DMS79 (cell line): ENCODE measurements around the gene C4orf54.

ENCODE experiments used
- DNase-seq: peaks from one replicate; lab custom pipeline; 2025; lab: John Stamatoyannopoulos, UW

The C4orf54 gene

DNA sequence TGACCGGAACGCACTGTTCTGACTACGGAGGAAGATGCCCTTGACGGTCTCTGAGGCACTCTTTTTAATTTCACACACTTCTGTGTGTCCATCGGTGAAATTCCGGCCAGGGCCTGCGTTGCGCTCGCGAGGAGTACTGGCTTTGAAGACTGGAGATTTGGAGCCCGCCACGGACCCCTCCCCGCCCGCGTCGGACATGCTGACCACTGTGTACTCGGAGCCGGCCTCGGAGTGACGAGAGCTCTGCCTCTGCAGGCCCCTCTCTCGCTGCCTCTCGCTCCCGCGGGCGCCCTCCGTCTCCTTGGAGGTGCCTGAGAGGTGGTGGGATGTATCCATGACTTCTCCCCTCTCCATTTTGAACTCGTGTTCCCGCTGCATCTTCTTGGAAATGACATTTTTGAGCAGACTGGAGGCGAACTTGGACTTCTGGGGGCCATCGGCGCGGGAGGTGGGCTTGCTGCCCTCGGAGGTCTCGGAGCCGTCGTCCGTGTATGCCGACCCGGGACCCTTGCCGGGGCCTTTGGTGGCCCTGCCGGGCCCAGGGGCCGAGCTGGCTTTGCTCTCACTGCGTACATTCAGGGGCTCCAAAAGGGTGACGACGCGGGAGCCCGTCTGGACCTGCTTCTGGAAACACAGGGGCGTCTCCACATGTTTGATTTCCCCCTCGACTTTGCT, 5.7 kb downstream of the C4orf54 start:
- no peak for DNase-seq

DNA sequence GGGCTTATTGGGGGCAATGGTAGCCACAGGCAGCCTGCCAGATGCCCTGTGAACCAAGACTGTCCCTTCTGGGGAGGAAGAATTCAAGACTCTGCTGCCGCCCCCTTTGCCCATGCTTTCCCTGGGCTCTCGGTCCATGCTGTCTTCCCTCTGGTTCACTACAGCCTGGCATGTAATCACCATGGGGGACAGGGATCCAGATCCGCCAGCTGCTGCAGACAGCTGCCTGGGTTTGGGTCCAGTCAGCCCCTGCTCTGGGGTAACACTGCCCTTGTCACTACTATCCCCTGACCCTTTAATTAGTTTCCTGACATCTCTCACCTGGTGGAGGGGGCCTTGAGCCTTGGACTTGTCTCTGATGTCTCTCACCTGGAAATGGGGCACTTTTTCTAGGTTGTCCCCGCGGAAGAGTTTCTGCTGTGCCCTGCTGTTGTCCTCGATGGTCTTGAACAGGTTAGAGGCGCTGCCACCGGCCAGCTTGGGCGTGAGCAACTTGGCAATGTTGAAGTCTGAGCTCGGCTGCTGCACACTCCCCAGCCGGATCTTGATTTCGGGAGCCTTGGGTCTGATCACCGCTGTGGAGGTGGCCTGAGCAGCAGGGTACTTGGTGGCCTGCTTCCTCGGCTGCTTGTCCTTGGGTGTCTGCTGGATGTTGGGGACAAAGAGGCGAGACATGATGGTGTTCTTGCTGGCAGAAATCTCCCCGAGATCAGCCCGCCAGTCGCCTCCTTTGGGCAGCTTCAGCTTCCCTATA, 6.4 kb downstream of the C4orf54 start:
- no peak for DNase-seq

DNA sequence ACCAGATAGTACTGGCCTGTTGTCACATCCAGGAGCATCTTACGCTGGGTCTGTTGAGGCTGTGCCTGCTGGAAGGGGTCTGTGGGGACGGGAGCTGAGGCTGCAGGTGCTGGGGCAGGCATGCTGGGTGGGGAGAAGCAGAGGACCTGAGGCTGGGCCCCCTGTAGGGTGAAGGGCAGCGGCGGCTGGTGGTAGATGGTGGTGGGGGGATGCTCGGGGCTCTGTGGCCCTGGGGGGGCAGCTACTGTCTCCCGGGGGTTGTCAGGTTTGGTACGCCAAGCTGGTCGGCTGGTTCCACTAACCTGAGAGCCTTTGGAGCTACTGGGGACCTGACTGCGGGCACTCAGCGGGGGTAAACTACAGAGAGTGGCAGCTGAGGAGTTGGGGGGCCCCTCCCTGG, 7.8 kb downstream of the C4orf54 start:
- DNase-seq = no peak

GRCh38 chr4:99649208-99649607, 8.4 kb downstream of the C4orf54 start:
- DNase-seq = no peak

- DNase-seq = no peak
These were observed 9.3 kb downstream of the C4orf54 start for GRCh38 chr4:99648321-99648720.

DNA sequence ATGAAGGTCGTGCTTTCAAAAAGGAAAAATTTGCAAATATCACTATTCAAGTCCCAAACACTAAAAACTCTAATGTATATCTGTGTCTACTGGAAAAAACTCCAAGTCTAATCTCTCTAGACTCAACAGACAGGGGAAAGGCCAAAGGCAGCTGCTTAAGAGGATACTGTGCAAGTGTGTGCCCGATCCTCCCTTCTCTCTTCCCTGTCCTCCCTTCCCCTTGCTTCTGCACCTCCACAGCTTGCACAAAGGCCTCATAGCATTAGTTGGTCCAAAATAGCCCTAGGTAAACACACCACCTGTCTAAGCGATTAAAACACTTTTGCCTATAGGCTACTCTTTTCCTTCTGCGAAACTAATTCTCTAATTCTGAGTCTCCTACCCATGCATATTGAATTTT, 10.6 kb downstream of the C4orf54 start:
- DNase-seq = no peak

DNA sequence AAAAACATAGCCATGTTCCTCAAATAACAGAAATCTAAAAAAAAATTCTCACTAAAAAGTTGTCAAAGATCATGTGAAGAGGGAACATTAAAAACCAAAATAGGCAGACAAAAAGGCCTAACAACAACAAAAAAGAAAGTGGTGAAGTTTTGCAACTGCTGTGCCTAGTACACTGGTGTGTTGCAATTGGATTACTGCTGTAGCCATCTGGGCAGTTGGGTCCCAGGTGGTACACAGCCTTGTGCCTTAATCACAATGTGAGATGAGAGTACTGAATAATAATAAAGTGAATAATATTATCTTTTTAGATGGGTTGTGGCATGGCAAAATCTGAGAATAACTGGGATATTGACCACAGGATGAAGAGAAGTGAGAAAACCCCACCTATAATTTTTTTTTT, 12.0 kb downstream of the C4orf54 start:
- no peak for DNase-seq

- DNase-seq = no peak
These were observed 12.6 kb downstream of the C4orf54 start for GRCh38 chr4:99645036-99645435.

- DNase-seq = no peak
These were observed 13.2 kb downstream of the C4orf54 start for GRCh38 chr4:99644453-99644852.

DNA sequence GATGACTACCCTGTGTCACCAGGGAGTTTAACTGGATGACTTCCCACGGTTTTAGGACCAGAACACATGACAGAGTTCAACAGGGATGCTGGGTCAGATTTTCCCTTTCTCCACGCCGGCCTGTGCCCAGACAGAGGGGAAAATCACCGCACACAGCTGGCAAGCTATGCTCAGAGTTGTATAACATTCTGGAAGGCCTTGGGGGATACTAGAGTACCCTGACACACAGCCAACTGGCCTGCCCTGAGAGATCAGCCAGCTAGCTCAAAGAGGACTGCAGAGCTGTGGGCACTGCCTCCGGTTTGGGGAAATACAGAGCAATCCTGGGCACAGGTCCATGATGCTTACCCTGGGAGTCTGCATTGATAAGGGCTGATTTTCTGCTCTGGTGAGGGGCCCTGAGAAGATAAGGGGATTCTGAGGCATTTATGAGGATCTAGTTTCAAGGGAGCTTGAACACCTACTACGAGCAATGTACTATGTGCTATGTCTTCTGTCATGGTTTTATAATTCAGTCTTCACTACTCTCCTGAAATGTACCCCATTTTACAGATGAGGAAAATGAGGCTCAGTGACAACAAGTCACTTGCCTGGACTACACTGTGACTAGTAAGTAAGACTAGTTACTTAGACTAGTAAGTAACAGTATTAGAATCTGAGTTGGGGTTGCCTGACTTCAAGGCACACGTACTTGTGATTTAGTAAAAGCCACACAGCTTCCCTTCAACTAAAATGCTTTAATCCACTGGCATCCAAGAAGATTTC, 14.7 kb downstream of the C4orf54 start:
- no peak for DNase-seq

DNA sequence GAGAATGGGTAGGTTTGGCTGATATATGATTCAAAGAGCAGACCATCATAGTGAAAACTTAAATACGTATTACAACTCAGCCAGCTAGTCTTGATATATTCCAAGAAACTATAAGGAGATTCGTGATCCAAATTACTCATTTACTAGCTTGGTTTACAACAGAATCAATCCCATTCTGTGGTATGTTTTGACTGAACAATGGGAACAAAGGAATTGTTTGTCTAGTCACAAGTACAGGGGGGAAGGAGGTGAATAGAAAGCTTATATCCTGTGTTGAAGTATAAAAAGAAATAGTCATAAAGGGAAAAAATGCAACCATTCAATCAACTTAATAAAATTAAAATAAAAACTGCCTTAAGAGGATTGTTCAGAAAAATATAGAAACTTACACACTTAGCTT, 17.0 kb downstream of the C4orf54 start:
- DNase-seq = no peak

GRCh38 chr4:99637174-99637573, 20.5 kb downstream of the C4orf54 start:
- DNase-seq = no peak

GRCh38 chr4:99636422-99636821, 21.2 kb downstream of the C4orf54 start:
- no peak for DNase-seq

GRCh38 chr4:99635601-99636000, 22.0 kb downstream of the C4orf54 start:
- DNase-seq = no peak

DNA sequence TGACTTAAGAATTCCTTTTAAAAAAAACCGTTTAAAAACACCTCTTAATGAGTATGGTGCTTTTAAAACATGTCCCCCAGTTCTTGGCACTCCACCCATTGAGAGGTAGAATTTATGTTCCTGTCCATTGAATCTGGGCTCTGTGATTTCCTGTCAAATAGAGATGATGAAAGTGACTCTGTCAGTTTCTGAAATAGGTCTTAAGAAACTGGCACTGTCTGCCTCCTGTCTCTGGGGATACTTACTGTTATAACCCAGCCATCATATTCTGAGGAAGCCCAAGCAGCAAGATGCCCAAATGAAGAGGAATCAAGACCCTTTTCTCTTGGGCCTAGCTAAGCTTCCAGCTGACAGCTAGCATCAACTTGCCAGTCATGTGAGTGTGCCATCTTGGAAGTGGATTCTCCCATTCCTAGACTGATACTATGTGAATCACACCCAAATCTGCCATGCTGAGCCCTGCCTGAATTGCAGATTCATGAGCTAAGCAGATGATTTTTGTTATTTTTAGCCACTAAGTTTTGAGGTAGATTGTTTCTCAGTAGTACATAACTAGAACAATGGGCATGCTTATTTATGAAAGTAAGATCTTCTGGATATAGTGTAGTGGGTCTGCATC, 22.8 kb downstream of the C4orf54 start:
- no peak for DNase-seq

GRCh38 chr4:99633772-99634171, 23.9 kb downstream of the C4orf54 start:
- no peak for DNase-seq

DNA sequence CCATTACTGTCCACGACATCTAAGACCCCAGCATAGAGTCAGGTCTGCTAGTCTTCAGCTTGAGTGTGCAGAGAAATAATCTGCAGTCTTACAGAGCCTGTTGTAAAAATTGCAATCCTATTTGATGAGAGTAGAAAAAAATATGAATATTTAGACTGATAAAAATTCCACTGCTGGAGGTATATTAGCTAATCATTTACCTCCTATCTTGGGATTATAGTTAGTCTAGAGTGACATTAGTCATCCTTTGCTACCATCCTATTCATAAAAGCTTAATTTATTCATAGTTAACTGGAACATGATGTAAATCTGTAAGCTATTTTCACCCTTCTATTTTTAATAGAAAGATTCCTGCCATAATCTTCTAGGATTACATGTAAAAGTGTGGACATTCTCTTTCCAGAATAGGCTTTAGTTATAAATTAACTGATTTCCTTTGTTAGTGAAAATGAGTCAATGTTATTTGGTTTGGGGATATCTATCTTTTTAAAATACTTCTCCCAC, 26.7 kb downstream of the C4orf54 start:
- no peak for DNase-seq

DNA sequence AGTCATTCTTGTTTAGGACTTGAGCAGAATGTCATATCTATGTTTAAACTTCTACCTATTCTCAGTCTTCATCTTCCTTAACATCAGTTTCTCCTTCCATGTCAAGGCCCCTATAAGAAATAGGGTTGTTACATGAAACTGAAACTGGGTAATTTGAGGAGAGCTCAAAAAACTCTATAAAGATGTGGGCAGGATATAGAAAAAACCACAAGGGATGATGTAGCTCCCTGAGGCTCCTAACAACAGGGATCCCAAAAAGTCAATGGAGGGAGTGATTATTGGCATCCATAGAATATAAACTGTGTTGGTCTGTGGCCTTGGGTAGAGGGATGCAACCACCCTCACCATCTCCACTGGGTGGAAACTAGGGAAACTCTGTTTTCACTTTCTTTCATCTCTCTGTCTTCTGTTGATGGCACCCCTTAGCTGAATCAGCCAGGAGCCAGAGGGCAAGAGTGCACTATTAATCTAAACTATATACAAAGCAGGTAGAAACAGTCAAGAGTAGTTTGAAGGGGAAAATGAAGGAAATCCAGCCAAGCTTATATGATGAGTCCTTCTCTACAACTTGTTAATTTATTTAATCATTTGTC, 27.6 kb downstream of the C4orf54 start:
- no peak for DNase-seq

DNA sequence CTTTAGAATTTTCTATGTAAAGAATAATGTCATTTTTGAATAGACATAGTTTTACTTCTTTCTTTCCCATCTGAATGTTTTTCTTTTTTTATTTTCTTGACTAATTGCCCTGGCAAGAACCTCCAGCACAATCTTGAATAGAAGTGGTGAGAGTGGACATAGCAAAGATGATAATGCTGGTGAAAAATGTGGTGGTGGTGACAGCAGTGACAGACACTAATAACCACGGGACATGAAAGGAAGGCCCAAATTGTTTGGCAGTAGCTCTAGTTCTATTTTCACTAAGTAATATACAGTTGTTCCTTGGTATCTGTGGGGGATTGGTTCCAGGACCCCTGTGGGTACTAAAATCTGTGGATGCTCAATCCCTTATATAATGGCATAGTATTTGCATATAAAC, 29.6 kb downstream of the C4orf54 start:
- DNase-seq = no peak

DNA sequence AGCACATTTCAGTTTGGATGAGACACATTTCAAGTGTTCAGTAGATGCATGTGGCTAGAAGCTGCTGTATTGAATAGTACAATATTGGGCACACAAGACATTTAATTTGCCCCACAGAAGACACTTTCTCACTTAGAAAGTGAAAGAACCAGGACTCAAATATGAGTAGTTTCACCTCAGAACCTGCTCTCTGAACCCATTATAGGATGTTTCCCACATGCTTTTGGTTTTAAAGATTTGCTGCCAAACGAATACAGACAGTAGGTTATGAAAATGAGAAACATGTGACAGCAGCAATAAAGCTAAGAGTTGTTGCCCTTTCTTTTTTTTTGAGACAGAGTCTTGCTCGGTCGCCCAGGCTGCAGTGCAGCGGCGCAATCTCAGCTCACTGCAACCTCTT, 32.3 kb downstream of the C4orf54 start:
- no peak for DNase-seq

- no peak for DNase-seq
These were observed 33.4 kb downstream of the C4orf54 start for GRCh38 chr4:99624141-99624719.

DNA sequence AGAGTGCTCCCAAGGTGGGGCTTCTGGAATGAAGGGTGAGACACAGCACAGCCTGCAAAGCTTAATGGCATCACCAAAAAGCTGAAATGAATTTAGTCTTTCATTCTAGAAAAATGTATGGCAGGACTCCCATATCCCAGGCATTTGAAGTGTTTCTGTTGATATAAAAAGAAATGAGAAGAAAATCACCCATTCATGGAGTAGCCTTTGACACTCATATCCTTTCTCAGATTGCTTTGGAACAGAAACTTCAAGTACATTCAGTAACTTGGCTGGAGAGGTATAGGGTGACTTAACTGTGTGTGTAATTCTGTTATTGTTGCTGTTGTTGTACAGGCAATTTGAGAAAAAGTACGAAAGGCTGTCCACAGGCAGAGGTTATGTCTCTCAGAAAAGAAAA, 35.3 kb downstream of the C4orf54 start:
- DNase-seq = no peak
